SU-DHL-6 (cell line): ENCODE measurements around the gene GPR82.
A peak's percentile ranks its signal among the peaks of the same experiment; 100 is the strongest.

Source experiments
- H2AFZ ChIP-seq: fragments of 200-600 bp; sonication (generic); 2 replicates; pipeline ENCODE4 v1.6.1; 2014; ENCODE audit warnings: low read depth, mild to moderate bottlenecking, moderate library complexity, mixed read lengths, antibody characterized with exemption, low read length; ENCODE audit not compliant: severe bottlenecking
- H3F3A ChIP-seq: fragments of 200-600 bp; shearing (Covaris generic); 2 replicates; pipeline ENCODE4 v1.6.0; 2016; ENCODE audit warnings: antibody characterized with exemption, mild to moderate bottlenecking; ENCODE audit not compliant: insufficient read depth
- H3K27ac ChIP-seq: fragments of 200-600 bp; sonication (generic); 2 replicates; pipeline ENCODE4 v1.5.1; 2016; ENCODE audit warnings: low read depth, mild to moderate bottlenecking, low read length, moderate library complexity, mixed read lengths
- H3K27me3 ChIP-seq: fragments of 200-600 bp; sonication (generic), shearing (Covaris generic); 2 replicates; pipeline ENCODE4 v1.6.0; 2014; ENCODE audit warnings: mild to moderate bottlenecking, low read length
- H3K36me3 ChIP-seq: fragments of 200-600 bp; sonication (generic); 2 replicates; pipeline ENCODE4 v1.6.1; 2014; ENCODE audit warnings: mild to moderate bottlenecking, low read length, mixed read lengths
- H3K4me2 ChIP-seq: fragments of 300-600, 200-600 bp; shearing (Covaris generic), sonication (generic); 2 replicates; pipeline ENCODE4 v1.6.0; 2014; ENCODE audit warnings: low read length, low read depth, mild to moderate bottlenecking; ENCODE audit not compliant: poor library complexity, severe bottlenecking
- H3K4me3 ChIP-seq: fragments of 200-600 bp; sonication (generic); 2 replicates; pipeline ENCODE4 v1.5.1; 2014; ENCODE audit warnings: antibody characterized with exemption, low read length, mild to moderate bottlenecking, mixed read lengths; ENCODE audit not compliant: insufficient read depth, poor library complexity, severe bottlenecking
- H3K79me2 ChIP-seq: fragments of 200-600 bp; sonication (generic); 2 replicates; pipeline ENCODE4 v1.6.1; 2014; ENCODE audit warnings: mild to moderate bottlenecking, low read length, moderate library complexity; ENCODE audit not compliant: insufficient read depth
- H3K9ac ChIP-seq: fragments of 200-600 bp; sonication (generic); 2 replicates; pipeline ENCODE4 v1.7.0; 2014; ENCODE audit warnings: mild to moderate bottlenecking, low read length
- H3K9me2 ChIP-seq: fragments of 200-600 bp; sonication (generic); replicated peaks from 2 replicates; pipeline ENCODE4 v1.6.1; 2014; ENCODE audit warnings: low read length; ENCODE audit not compliant: insufficient read depth
- H3K9me3 ChIP-seq: fragments of 200-600 bp; sonication (generic); 2 replicates; pipeline ENCODE4 v1.6.1; 2014; ENCODE audit warnings: low read length, mixed read lengths; ENCODE audit not compliant: insufficient read depth
- H4K20me1 ChIP-seq: fragments of 200-600 bp; sonication (generic); 2 replicates; pipeline ENCODE4 v1.6.1; 2014; ENCODE audit warnings: low read depth, mild to moderate bottlenecking, antibody characterized with exemption, low read length, moderate library complexity, mixed read lengths
- EZH2phosphoT487 ChIP-seq: fragments of 200-600 bp; sonication (generic), shearing (Covaris generic); conservative IDR thresholded peaks from 2 replicates; pipeline ENCODE4 v1.6.1; 2018; ENCODE audit warnings: mild to moderate bottlenecking, antibody characterized with exemption, low read length, moderate library complexity, mixed read lengths
- TF ChIP-seq, protein P1 (sequence below): fragments of 200-600 bp; sonication (generic); IDR thresholded peaks from one replicate; pipeline ENCODE4 v1.5.1; 2017; ENCODE audit warnings: antibody characterized with exemption, mild to moderate bottlenecking, low read length, moderate library complexity; ENCODE audit not compliant: insufficient read depth, poor library complexity, severe bottlenecking

GPR82 gene

DNA sequence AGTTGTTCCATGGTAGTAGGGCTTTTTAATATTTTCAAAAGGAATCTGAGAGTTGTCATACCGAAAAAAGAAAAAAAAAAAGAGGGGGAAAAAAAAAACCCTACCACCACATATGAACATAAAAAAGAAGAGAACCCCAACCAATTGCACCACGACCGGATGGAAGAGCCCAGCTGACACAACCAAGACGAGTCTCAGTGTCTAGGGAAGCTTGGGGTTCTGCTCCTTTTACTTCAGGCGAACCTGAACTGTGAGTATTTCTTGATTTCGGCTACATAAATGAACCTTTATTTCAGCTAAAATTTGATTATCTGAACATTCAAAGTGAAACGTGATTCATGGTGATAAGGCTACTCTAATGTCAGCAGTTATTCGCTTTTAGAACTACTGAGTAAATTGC is 35.1 kb upstream of the GPR82 start, which contains the start of gene GPR34:
TSS of gene GPR34 (plus strand) at position 139 of the 400 bp plus-strand sequence. CDS start 6,661 bp downstream, outside the sequence.
- no peak within 1 kb of the TSS for H2AFZ ChIP-seq
- H3K27me3 ChIP-seq = no peaks in the 10 kb centered on the region
- H3K4me2 ChIP-seq = peak within 1 kb of the TSS; percentile 46
- H4K20me1 ChIP-seq = no peaks in the 10 kb centered on the region
- peak within 1 kb of the TSS; percentile 47 for H3K27ac ChIP-seq
- 0 out of 2 replicates have a peak, but pooled peaks cover 5% of the 10 kb centered on the region for H3F3A ChIP-seq
- no peaks in the 10 kb centered on the region for H3K79me2 ChIP-seq
- H3K4me3 ChIP-seq = no peak within 1 kb of the TSS
- no peaks in the 10 kb centered on the region for H3K9me3 ChIP-seq
- no peaks in the 10 kb centered on the region for H3K9me2 ChIP-seq
- H3K36me3 ChIP-seq = no peaks in the 10 kb centered on the region
- no peak for TF ChIP-seq EZH2phosphoT487
- TF ChIP-seq, protein P1, sequence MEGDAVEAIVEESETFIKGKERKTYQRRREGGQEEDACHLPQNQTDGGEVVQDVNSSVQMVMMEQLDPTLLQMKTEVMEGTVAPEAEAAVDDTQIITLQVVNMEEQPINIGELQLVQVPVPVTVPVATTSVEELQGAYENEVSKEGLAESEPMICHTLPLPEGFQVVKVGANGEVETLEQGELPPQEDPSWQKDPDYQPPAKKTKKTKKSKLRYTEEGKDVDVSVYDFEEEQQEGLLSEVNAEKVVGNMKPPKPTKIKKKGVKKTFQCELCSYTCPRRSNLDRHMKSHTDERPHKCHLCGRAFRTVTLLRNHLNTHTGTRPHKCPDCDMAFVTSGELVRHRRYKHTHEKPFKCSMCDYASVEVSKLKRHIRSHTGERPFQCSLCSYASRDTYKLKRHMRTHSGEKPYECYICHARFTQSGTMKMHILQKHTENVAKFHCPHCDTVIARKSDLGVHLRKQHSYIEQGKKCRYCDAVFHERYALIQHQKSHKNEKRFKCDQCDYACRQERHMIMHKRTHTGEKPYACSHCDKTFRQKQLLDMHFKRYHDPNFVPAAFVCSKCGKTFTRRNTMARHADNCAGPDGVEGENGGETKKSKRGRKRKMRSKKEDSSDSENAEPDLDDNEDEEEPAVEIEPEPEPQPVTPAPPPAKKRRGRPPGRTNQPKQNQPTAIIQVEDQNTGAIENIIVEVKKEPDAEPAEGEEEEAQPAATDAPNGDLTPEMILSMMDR = no peak
- no peak within 1 kb of the TSS for H3K9ac ChIP-seq

DNA sequence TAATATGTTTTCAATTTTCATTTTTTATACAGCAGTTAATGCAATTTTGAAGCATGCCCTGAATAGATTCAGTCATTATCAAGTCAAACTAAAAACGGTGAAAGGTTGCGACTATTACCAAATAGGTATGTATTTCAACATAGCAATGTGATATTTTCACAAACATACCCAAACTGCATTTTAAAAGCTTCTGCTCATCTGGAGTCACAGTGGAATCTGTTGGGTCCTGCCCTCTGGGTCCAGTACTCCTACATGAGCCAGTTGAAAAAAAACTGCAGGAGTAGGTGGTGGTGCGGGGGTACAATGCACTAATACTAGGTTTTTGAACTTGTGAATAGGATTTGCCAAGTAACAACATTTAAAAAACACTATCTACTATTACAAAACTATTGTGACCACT is 34.3 kb upstream of the GPR82 start:
- H3K27me3 ChIP-seq = no peaks in the 10 kb centered on the region
- H3K79me2 ChIP-seq = no peaks in the 10 kb centered on the region
- no peak overlapping the region for H3K27ac ChIP-seq
- H3K4me3 ChIP-seq = no peak overlapping the region
- peak overlapping the region; percentile 46 for H3K4me2 ChIP-seq
- H3K9ac ChIP-seq = no peak overlapping the region
- H3K9me2 ChIP-seq = no peaks in the 10 kb centered on the region
- 0 out of 2 replicates have a peak, but pooled peaks cover 5% of the 10 kb centered on the region for H3F3A ChIP-seq
- H3K36me3 ChIP-seq = no peaks in the 10 kb centered on the region
- H2AFZ ChIP-seq = no peak overlapping the region
- H4K20me1 ChIP-seq = no peaks in the 10 kb centered on the region
- TF ChIP-seq, protein P1 = no peak
- no peak for TF ChIP-seq EZH2phosphoT487
- no peaks in the 10 kb centered on the region for H3K9me3 ChIP-seq

GRCh38 chrX:41692162-41692749 is 31.7 kb upstream of the GPR82 start:
- Histone ChIP-seq H3K79me2 (no peaks in the 10 kb centered on the region), H3K9me2 (no peaks in the 10 kb centered on the region), H2AFZ (no peak overlapping the region), H3K4me3 (no peak overlapping the region), H3F3A (0 out of 2 replicates have a peak, but pooled peaks cover 5% of the 10 kb centered on the region), H3K4me2 (no peak overlapping the region), H4K20me1 (no peaks in the 10 kb centered on the region), H3K9ac (no peak overlapping the region), H3K36me3 (no peaks in the 10 kb centered on the region), H3K9me3 (no peaks in the 10 kb centered on the region), H3K27ac (no peak overlapping the region), H3K27me3 (no peaks in the 10 kb centered on the region)
- TF ChIP-seq, protein P1 = no peak
- no peak for TF ChIP-seq EZH2phosphoT487
